ENCODE results near the gene YWHAQ.

Gene YWHAQ

GRCh38 chr2:9649261-9649660 is 18.5 kb upstream of the YWHAQ start:
- no peak for TF ChIP-seq CTCF (IDR thresholded peaks at IDR 0.05)
- TF ChIP-seq ZFX (IDR thresholded peaks at IDR 0.05; ENCODE audit: borderline replicate concordance) = no peak
- no peak overlapping the region for H3K27ac ChIP-seq

GRCh38 chr2:9648821-9649220 is 18.0 kb upstream of the YWHAQ start:
- TF ChIP-seq CTCF (IDR thresholded peaks at IDR 0.05) = no peak
- TF ChIP-seq ZFX (IDR thresholded peaks at IDR 0.05; ENCODE audit: borderline replicate concordance) = no peak
- no peak overlapping the region for H3K27ac ChIP-seq

- TF ChIP-seq ZFX (IDR thresholded peaks at IDR 0.05; ENCODE audit: borderline replicate concordance) (no peak), CTCF (IDR thresholded peaks at IDR 0.05) (no peak)
- no peak overlapping the region for H3K27ac ChIP-seq
Observed at GRCh38 chr2:9647884-9648283, 17.1 kb upstream of the YWHAQ start.

- no peak overlapping the region for H3K27ac ChIP-seq
- no peak for TF ChIP-seq CTCF (IDR thresholded peaks at IDR 0.05)
- no peak for TF ChIP-seq ZFX (IDR thresholded peaks at IDR 0.05; ENCODE audit: borderline replicate concordance)
Observed at GRCh38 chr2:9646196-9647030, 15.6 kb upstream of the YWHAQ start.

- no peak for TF ChIP-seq ZFX (IDR thresholded peaks at IDR 0.05; ENCODE audit: borderline replicate concordance)
- no peak for TF ChIP-seq CTCF (IDR thresholded peaks at IDR 0.05)
- H3K27ac ChIP-seq = peak overlapping the region; percentile 29
Observed at GRCh38 chr2:9644603-9645002, 13.8 kb upstream of the YWHAQ start.

- no peak for TF ChIP-seq CTCF (IDR thresholded peaks at IDR 0.05)
- TF ChIP-seq ZFX (IDR thresholded peaks at IDR 0.05; ENCODE audit: borderline replicate concordance) = no peak
- peak overlapping the region; percentile 29; the same call in 1 of the 2 replicates for H3K27ac ChIP-seq
Observed at GRCh38 chr2:9644021-9644420, 13.2 kb upstream of the YWHAQ start.

- no peak overlapping the region for H3K27ac ChIP-seq
Observed at GRCh38 chr2:9641641-9642040, 10.8 kb upstream of the YWHAQ start.

More at GRCh38 chr2:9641641-9642040, 10.8 kb upstream of the YWHAQ start:
- TF ChIP-seq ZFX (IDR thresholded peaks at IDR 0.05; ENCODE audit: borderline replicate concordance) (no peak), CTCF (IDR thresholded peaks at IDR 0.05) (no peak)

Data from 22Rv1 (cell line).